PC-9 (cell line): ENCODE results near the gene DDO. TPM values are rescaled to one million over a fixed set of nuclear protein-coding genes. Genes with fewer than 3 reads are reported as not detected.

Experiments used
- BruUV-seq: library from RNA; stranded (reverse); fragments of 400-500 nt; replicated peaks from 2 replicates; lab custom pipeline; 2021; lab: Mats Ljungman, UMichigan
- CTCF ChIA-PET: fragments of 300-600 bp; sonication (Branson Sonifier 250); formaldehyde crosslinking; loops from one replicate; lab custom pipeline; 2022; ENCODE audit warnings: antibody characterized with exemption; lab: Charles Lee
- POLR2A ChIA-PET: fragments of 300-600 bp; sonication (Branson Sonifier 250); formaldehyde crosslinking; loops from one replicate; lab custom pipeline; 2022; ENCODE audit warnings: antibody characterized with exemption; ENCODE audit not compliant: unreplicated experiment; lab: Charles Lee
- DNase-seq, 2 experiments: peaks; one replicate each; pipeline versions ENCODE4 v3.0.0 to v3.0.0-alpha.2; 2015 to 2022; ENCODE audit warnings: mixed read lengths in 1 of 2
- H2AFZ ChIP-seq: fragments of 200-600 bp; sonication (generic); 2 replicates; pipeline ENCODE4 v1.8.1; 2017; ENCODE audit warnings: antibody characterized with exemption
- H3F3A ChIP-seq: fragments of 200-600 bp; sonication (generic); 2 replicates; pipeline ENCODE4 v1.8.1; 2017; ENCODE audit warnings: antibody characterized with exemption, mild to moderate bottlenecking, low read depth; ENCODE audit not compliant: insufficient read depth
- H3K27ac ChIP-seq: fragments of 200-600 bp; sonication (generic); 2 replicates; pipeline ENCODE4 v1.6.1; 2016; ENCODE audit warnings: mixed run types
- H3K27me3 ChIP-seq: fragments of 200-600 bp; sonication (generic); 2 replicates; pipeline ENCODE4 v1.6.1; 2016; ENCODE audit warnings: low read depth, mixed run types; ENCODE audit not compliant: insufficient read depth
- H3K36me3 ChIP-seq: fragments of 200-600 bp; sonication (generic); 2 replicates; pipeline ENCODE4 v1.6.1; 2016; ENCODE audit warnings: low read depth, mixed run types
- H3K4me1 ChIP-seq: fragments of 200-600 bp; sonication (generic); replicated peaks from 2 replicates; pipeline ENCODE4 v1.6.1; 2016; ENCODE audit warnings: mixed run types; ENCODE audit not compliant: insufficient read depth
- H3K4me2 ChIP-seq: fragments of 200-600 bp; sonication (generic); 2 replicates; pipeline ENCODE4 v1.6.1; 2017; ENCODE audit warnings: mixed run types
- H3K4me3 ChIP-seq: fragments of 200-600 bp; sonication (generic); 2 replicates; pipeline ENCODE4 v1.6.1; 2016; ENCODE audit warnings: mixed run types
- H3K79me2 ChIP-seq: fragments of 200-600 bp; sonication (generic); 2 replicates; pipeline ENCODE4 v1.6.1; 2017; ENCODE audit warnings: low read depth, mixed run types
- H3K9me2 ChIP-seq: fragments of 200-600 bp; sonication (generic); 2 replicates; pipeline ENCODE4 v1.8.1; 2017; ENCODE audit warnings: mild to moderate bottlenecking; ENCODE audit not compliant: insufficient read depth
- H3K9me3 ChIP-seq: fragments of 200-600 bp; sonication (generic); 2 replicates; pipeline ENCODE4 v1.8.1; 2016; ENCODE audit warnings: low read depth; ENCODE audit not compliant: insufficient read depth
- H4K20me1 ChIP-seq: fragments of 200-600 bp; sonication (generic); 2 replicates; pipeline ENCODE4 v1.8.1; 2017; ENCODE audit not compliant: insufficient read depth
- EZH2 ChIP-seq: fragments of 200-600 bp; sonication (generic); IDR thresholded peaks from 2 replicates; pipeline ENCODE4 v1.8.0; 2017; ENCODE audit warnings: antibody characterized with exemption, low read depth
- intact Hi-C: fragments of 100-400 bp; cut with micrococcal nuclease; formaldehyde crosslinking; loops from one replicate; pipeline ENCODE4 v1.10.0; 2022; ENCODE audit not compliant: unreplicated experiment
- total RNA-seq: library from RNA; stranded (reverse); gene quantifications from 2 replicates; pipeline ENCODE4 v1.2.3, GENCODE V29; 2021
- TF ChIP-seq, protein P1 (sequence below): fragments of 200-600 bp; sonication (generic); conservative IDR thresholded peaks from 2 replicates; pipeline ENCODE4 v1.6.1; 2017; ENCODE audit warnings: mixed run types, antibody characterized with exemption, mild to moderate bottlenecking, moderate library complexity

DDO gene
- total RNA-seq, 1 experiment from 2014 or later = 3.6 TPM

GRCh38 chr6:110385458-110385863 is 29.9 kb downstream of the DDO start:
- no peak overlapping the region for H3K4me2 ChIP-seq
- H3K27ac ChIP-seq = no peak overlapping the region
- no peak overlapping the region for H3K4me3 ChIP-seq
- ChIA-PET CTCF (no interaction called here), POLR2A (no interaction called here)
- H3F3A ChIP-seq = no peaks in the 10 kb centered on the region
- no peaks in the 10 kb centered on the region for H3K9me2 ChIP-seq
- H3K27me3 ChIP-seq = 0 out of 2 replicates have a peak, but pooled peaks cover 4% of the 10 kb centered on the region
- H3K79me2 ChIP-seq = no peaks in the 10 kb centered on the region
- no peak overlapping the region for H2AFZ ChIP-seq
- H3K36me3 ChIP-seq = no peaks in the 10 kb centered on the region
- TF ChIP-seq, protein P1, sequence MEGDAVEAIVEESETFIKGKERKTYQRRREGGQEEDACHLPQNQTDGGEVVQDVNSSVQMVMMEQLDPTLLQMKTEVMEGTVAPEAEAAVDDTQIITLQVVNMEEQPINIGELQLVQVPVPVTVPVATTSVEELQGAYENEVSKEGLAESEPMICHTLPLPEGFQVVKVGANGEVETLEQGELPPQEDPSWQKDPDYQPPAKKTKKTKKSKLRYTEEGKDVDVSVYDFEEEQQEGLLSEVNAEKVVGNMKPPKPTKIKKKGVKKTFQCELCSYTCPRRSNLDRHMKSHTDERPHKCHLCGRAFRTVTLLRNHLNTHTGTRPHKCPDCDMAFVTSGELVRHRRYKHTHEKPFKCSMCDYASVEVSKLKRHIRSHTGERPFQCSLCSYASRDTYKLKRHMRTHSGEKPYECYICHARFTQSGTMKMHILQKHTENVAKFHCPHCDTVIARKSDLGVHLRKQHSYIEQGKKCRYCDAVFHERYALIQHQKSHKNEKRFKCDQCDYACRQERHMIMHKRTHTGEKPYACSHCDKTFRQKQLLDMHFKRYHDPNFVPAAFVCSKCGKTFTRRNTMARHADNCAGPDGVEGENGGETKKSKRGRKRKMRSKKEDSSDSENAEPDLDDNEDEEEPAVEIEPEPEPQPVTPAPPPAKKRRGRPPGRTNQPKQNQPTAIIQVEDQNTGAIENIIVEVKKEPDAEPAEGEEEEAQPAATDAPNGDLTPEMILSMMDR = no peak
- no peak for TF ChIP-seq EZH2
- H4K20me1 ChIP-seq = no peaks in the 10 kb centered on the region
- no peak for DNase-seq
- intact Hi-C loops = no loop called here
- H3K9me3 ChIP-seq = peaks cover 3% of the 10 kb centered on the region; the same call in 1 of the 2 replicates
- BruUV-seq = no TSS peak
- no peaks in the 10 kb centered on the region for H3K4me1 ChIP-seq

DNA sequence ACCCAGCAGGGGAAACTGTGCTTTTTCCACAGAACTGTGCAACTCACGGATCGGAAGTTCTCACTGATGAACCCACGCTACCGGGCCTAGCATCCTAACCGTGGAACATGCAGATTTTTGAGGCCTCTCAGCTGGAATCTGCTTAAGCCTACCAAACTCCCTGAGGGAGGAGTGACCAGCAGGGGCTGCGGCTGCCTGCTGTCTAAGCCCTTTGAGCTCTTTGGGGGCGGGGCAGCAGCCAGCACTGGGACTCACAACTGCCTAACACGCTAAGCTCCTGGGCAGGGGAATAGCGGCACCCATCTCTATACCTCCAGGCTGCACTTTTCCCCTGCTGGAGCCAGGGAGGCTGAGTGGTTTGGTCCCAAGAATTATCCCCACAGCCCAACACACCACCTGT is 36.8 kb downstream of the DDO start:
- H3K79me2 ChIP-seq = no peaks in the 10 kb centered on the region
- TF ChIP-seq, protein P1 = no peak
- no peak for TF ChIP-seq EZH2
- POLR2A ChIA-PET = no interaction called here
- H3K9me2 ChIP-seq = no peaks in the 10 kb centered on the region; the same call in 1 of the 2 replicates
- CTCF ChIA-PET = no interaction called here
- 0 out of 2 replicates have a peak, but pooled peaks cover 9% of the 10 kb centered on the region for H3K27me3 ChIP-seq
- no peaks in the 10 kb centered on the region for H3F3A ChIP-seq
- peaks cover 3% of the 10 kb centered on the region; the same call in 1 of the 2 replicates for H3K9me3 ChIP-seq
- no peaks in the 10 kb centered on the region for H3K4me1 ChIP-seq
- no TSS peak for BruUV-seq
- DNase-seq = no peak
- no peak overlapping the region for H3K4me3 ChIP-seq
- H3K27ac ChIP-seq = no peak overlapping the region
- no peaks in the 10 kb centered on the region for H4K20me1 ChIP-seq
- no peaks in the 10 kb centered on the region for H3K36me3 ChIP-seq
- intact Hi-C loops = no loop called here
- no peak overlapping the region for H2AFZ ChIP-seq
- H3K4me2 ChIP-seq = no peak overlapping the region

DNA sequence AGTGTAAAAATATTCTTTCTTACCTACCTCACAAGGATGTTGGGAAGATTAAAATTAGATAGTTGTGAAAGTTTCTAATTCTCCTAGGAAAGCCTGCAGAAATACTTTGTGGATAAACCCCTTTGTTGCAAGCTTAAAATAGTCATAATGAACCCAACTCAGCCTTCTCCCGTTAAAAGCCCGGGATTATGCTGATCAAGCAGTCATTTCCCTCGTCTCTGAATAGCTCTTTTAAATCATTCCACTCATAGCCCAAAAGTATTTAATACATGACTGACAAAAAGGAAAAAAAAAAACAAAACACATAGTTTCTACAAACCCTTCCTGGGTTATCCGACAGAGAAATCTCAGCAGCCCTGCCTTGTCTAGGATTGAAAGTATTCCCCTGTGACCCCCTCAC is 46.3 kb downstream of the DDO start:
- Histone ChIP-seq H3K9me2 (no peaks in the 10 kb centered on the region), H2AFZ (no peak overlapping the region), H3F3A (no peaks in the 10 kb centered on the region), H3K4me2 (no peak overlapping the region), H4K20me1 (no peaks in the 10 kb centered on the region), H3K79me2 (no peaks in the 10 kb centered on the region), H3K9me3 (no peaks in the 10 kb centered on the region), H3K4me1 (no peaks in the 10 kb centered on the region), H3K27me3 (peaks cover 64% of the 10 kb centered on the region), H3K4me3 (no peak overlapping the region), H3K36me3 (no peaks in the 10 kb centered on the region), H3K27ac (no peak overlapping the region)
- TF ChIP-seq EZH2 = no peak
- TF ChIP-seq, protein P1 = no peak
- ChIA-PET POLR2A (no interaction called here), CTCF (interaction anchor here (0.6 kb wide), 2 partner anchors 14 to 39 kb away, joined by 3 read pairs; no protein-coding TSS in a partner anchor)
- BruUV-seq = no TSS peak
- DNase-seq = no peak
- intact Hi-C loops = no loop called here
